NCI-H345 (cell line): ENCODE measurements around the gene PLPP1.
A peak's percentile ranks its signal among the peaks of the same experiment; 100 is the strongest.
"Not testable (repeated sequence)": the region's sequence is repeated elsewhere in the genome, so short reads cannot be mapped to it uniquely, and the experiment has no call there.

Source experiments
- DNase-seq: peaks from one replicate; lab custom pipeline; 2025; lab: John Stamatoyannopoulos, UW

The PLPP1 gene

DNA sequence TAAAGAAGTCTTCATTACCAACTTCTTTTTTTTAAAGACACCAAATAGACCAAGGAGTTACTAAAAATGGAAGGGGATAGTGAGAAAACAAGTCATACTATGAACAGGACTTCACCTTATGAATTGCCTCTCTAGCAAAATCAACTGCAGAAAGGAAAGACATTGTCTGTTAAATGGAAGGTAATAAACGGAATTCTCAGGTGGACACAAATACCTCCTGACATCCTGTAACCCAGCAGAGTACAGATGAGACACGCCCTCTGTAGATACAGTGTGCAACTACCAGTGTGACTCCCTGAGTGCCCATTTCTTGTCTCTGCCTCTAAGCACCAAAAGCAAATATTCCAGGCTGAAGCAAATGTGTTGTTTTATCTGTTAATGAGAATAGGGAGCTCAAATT lies 12.2 kb upstream of the PLPP1 start:
- DNase-seq, result peak; percentile 14

DNA sequence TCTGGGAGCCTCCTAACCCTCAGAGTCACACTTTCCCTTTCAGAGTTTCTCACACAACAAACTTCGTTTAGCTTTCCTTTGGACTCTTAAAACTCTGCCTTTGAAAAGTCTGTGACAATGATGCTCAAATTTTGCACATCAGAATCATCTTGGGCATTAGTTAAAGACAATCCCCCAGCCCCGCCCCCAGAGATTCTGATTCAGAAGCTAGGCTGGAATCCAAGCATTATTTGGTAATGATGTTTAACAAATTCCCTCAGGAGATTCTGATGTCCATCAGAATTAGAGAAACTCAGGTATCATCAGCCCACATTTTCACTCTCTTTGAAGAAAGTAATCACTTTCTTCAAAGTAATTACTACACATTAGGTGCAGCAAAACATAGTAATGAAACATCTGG lies 9.6 kb upstream of the PLPP1 start:
- no peak for DNase-seq

- no peak for DNase-seq
These were observed 6.4 kb upstream of the PLPP1 start for GRCh38 chr5:55541056-55541635.

DNA sequence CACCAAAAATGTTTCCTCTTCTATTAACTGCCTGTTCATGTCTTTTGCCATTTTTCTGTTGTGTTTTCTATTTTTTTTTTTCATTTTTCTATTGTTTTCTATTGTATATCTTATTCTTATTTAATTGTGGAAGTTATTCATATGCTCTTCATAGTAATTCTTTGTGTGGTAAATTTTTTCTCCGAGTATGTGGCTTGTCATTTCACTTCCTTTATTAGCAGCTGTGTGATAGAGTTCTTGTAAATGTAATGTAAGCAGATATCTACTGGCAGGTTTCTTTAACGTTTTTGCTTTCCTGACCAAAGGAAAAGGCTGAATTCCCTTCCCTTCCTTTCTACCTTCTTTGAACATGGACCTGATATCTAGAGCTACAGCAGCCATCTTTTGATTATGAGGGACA lies 5.8 kb upstream of the PLPP1 start:
- no peak for DNase-seq

DNA sequence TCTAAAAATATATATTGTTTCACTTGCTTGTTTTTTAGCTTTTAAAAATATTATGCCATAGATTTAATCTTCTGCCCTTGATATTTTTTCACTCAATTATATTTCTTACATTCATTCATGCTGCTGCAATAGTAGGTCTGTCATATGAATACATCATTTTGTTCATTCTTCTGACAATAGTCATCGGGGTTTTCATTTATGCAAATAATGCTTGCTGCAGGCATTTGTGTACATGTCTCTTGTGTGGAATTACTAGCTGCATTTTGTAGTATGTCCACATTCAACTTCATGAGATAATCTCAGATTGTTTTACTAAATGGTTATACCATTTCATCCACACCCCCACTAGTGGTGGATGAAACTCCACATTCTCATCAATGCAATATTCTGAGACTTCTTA lies 5.3 kb upstream of the PLPP1 start:
- DNase-seq, result no peak

- DNase-seq, result no peak
These were observed 3.9 kb upstream of the PLPP1 start for GRCh38 chr5:55538661-55539060.

GRCh38 chr5:55537315-55537714 lies 2.6 kb upstream of the PLPP1 start:
- not testable (repeated sequence) for DNase-seq

- peak; percentile 7 for DNase-seq
These were observed 588 bp upstream of the PLPP1 start for GRCh38 chr5:55535199-55535905.

- peak; percentile 56 for DNase-seq
These were observed 986 bp downstream of the PLPP1 start for GRCh38 chr5:55533521-55534435.

GRCh38 chr5:55530669-55531068 lies 4.1 kb downstream of the PLPP1 start:
- DNase-seq, result no peak

DNA sequence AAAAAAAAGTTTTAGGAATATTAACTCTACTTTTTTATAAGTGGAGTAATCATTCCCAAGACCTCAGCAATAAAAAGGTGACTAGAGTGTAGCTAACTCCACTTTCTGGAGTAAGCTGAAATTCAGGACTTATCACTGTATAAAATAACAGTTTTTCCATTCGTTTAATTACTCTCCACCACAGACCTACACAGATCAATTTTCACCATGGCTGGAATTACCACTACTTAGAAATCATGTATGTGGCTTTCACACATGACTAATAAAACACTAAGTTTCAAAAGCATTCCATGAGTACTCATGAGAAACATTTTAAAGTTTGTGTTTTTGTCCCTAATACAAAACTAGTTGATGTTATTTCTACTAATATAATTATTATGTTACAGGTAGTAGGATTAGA lies 9.9 kb downstream of the PLPP1 start:
- DNase-seq, result no peak

- DNase-seq, result no peak
These were observed 11.5 kb downstream of the PLPP1 start for GRCh38 chr5:55523293-55523692.

- no peak for DNase-seq
These were observed 12.9 kb downstream of the PLPP1 start for GRCh38 chr5:55521881-55522280.

GRCh38 chr5:55520117-55520839 lies 14.5 kb downstream of the PLPP1 start:
- DNase-seq, result no peak

GRCh38 chr5:55518831-55519390 lies 15.9 kb downstream of the PLPP1 start:
- no peak for DNase-seq

- DNase-seq, result no peak
These were observed 17.0 kb downstream of the PLPP1 start for GRCh38 chr5:55517804-55518203.

DNA sequence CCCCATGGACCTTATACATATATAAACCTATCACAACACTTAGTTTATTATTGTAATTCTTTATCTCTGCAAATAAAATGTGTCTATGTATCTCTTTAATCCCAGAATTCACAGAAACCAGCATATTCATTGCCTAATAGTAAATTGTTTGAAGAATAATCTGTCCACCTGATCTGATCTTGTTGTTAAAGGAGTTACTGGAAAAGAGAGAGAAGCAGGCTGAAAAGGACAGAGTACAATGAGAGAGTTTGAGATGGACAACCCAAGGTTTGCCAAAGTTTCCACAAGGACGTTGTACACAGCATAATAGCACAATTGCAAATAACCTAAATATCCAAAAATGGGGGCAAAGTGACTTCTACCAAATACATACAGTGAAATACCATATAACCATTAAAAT lies 23.8 kb downstream of the PLPP1 start:
- no peak for DNase-seq

- DNase-seq, result no peak
These were observed 24.3 kb downstream of the PLPP1 start for GRCh38 chr5:55510523-55510880.

GRCh38 chr5:55509796-55510522 lies 24.8 kb downstream of the PLPP1 start:
- DNase-seq, result no peak

- DNase-seq, result no peak
These were observed 25.7 kb downstream of the PLPP1 start for GRCh38 chr5:55509097-55509496.

GRCh38 chr5:55507574-55507973 lies 27.2 kb downstream of the PLPP1 start:
- DNase-seq, result no peak
